ENCODE data around the gene KMT5C. TPM values are rescaled to one million over a fixed set of nuclear protein-coding genes. Genes with fewer than 3 reads are reported as not detected.

The KMT5C gene
- total RNA-seq, 4 donors from 2014 or later, result 5.3 to 22.9 (median 6.8) TPM

- no peak for DNase-seq (ENCODE audit: low spot score)
- TF ChIP-seq CTCF (IDR thresholded peaks at IDR 0.05), result no peak
- no peak for ATAC-seq (ENCODE audit: low FRiP score)
Observed at GRCh38 chr19:55392820-55393761, 53.4 kb downstream of the KMT5C start.

Other genes with a start within 250 kb of the KMT5C start
- 100 to 1,000 TPM in 2 of 4 donors, 10 to 100 TPM in 2; 59.9 to 127 (median 107) TPM for gene PPP1R12C, start 222.2 kb upstream of the KMT5C start, total RNA-seq
- gene TNNT1, start 190.7 kb upstream of the KMT5C start, total RNA-seq, result 1 to 10 TPM in 3 of 4 donors, not detected in 1; 1.9 to 7.2 (median 4.3) TPM
- not detected for gene TNNI3, start 182.1 kb upstream of the KMT5C start, total RNA-seq
- under 1 TPM in 2 of 4 donors, not detected in 2; 0.65 to 0.69 TPM for gene DNAAF3, start 173.3 kb upstream of the KMT5C start, total RNA-seq
- gene SYT5, start 159.6 kb upstream of the KMT5C start, total RNA-seq, result under 1 TPM in 1 of 4 donors, not detected in 3; 0.28 TPM
- 1 to 10 TPM; 1.4 to 9.8 (median 5.5) TPM for gene PTPRH, start 130.4 kb upstream of the KMT5C start, total RNA-seq
- 1 to 10 TPM in 3 of 4 donors, under 1 TPM in 1; 0.65 to 3.5 (median 2.5) TPM for gene TMEM86B, start 111.1 kb upstream of the KMT5C start, total RNA-seq
- gene PPP6R1, start 80.9 kb upstream of the KMT5C start, total RNA-seq, result 10 to 100 TPM; 27.8 to 43.6 (median 35.5) TPM
- gene HSPBP1, start 59.8 kb upstream of the KMT5C start, total RNA-seq, result 10 to 100 TPM; 19.5 to 25.9 (median 21.2) TPM
- gene BRSK1, start 55.9 kb upstream of the KMT5C start, total RNA-seq, result 1 to 10 TPM in 1 of 4 donors, under 1 TPM in 1, not detected in 2; 0.19 to 2.1 TPM
- 10 to 100 TPM in 2 of 4 donors, 1 to 10 TPM in 2; 5.6 to 26.7 (median 16.6) TPM for gene TMEM150B, start 14.5 kb upstream of the KMT5C start, total RNA-seq
- gene COX6B2, start 14.8 kb downstream of the KMT5C start, total RNA-seq, result under 1 TPM in 1 of 4 donors, not detected in 3; 0.56 TPM
- under 1 TPM in 1 of 4 donors, not detected in 3; 0.09 TPM for gene GARIN5B, start 23.4 kb downstream of the KMT5C start, total RNA-seq
- 1 to 10 TPM in 1 of 4 donors, under 1 TPM in 1, not detected in 2; 0.28 to 1.2 TPM for gene IL11, start 30.6 kb downstream of the KMT5C start, total RNA-seq
- not detected for gene TMEM190, start 37.0 kb downstream of the KMT5C start, total RNA-seq
- gene TMEM238, start 44.4 kb downstream of the KMT5C start, total RNA-seq, result 1 to 10 TPM in 3 of 4 donors, not detected in 1; 1.5 to 1.7 (median 1.6) TPM
- gene RPL28, start 46.1 kb downstream of the KMT5C start, total RNA-seq, result 100 to 1,000 TPM; 490 to 747 (median 555) TPM
- 10 to 100 TPM in 2 of 4 donors, 1 to 10 TPM in 2; 7.4 to 25.6 (median 13.0) TPM for gene UBE2S, start 67.9 kb downstream of the KMT5C start, total RNA-seq
- gene SHISA7, start 103.4 kb downstream of the KMT5C start, total RNA-seq, result not detected
- 10 to 100 TPM; 52.5 to 96.8 (median 62.5) TPM for gene ISOC2, start 121.8 kb downstream of the KMT5C start, total RNA-seq
- not detected for gene C19orf85, start 124.9 kb downstream of the KMT5C start, total RNA-seq
- 1 to 10 TPM; 1.7 to 6.4 (median 2.6) TPM for gene ZNF628, start 136.7 kb downstream of the KMT5C start, total RNA-seq
- 1 to 10 TPM; 2.3 to 4.6 (median 2.6) TPM for gene NAT14, start 145.3 kb downstream of the KMT5C start, total RNA-seq
- 1 to 10 TPM; 1.6 to 6.1 (median 3.5) TPM for gene SSC5D, start 148.6 kb downstream of the KMT5C start, total RNA-seq
- under 1 TPM in 1 of 4 donors, not detected in 3; 0.56 TPM for gene SBK2, start 197.3 kb downstream of the KMT5C start, total RNA-seq
- gene SBK3, start 205.7 kb downstream of the KMT5C start, total RNA-seq, result 1 to 10 TPM in 1 of 4 donors, under 1 TPM in 2, not detected in 1; 0.36 to 1.5 (median 0.79) TPM
- gene ZNF579, start 241.0 kb downstream of the KMT5C start, total RNA-seq, result 1 to 10 TPM; 1.3 to 4.0 (median 2.3) TPM

Measured in omental fat pad (tissue), 4 donors.